GM18517 (cell line): ENCODE measurements around the gene SOX5.
"Not testable (repeated sequence)": the region's sequence is repeated elsewhere in the genome, so short reads cannot be mapped to it uniquely, and the experiment has no call there.

ENCODE experiments used
- ATAC-seq: cut with Tn5 transposase; IDR thresholded peaks from one replicate; pipeline ENCODE4 v1.9.1; 2021; ENCODE audit warnings: mild to moderate bottlenecking, moderate library complexity; ENCODE audit not compliant: unreplicated experiment

SOX5 gene

DNA sequence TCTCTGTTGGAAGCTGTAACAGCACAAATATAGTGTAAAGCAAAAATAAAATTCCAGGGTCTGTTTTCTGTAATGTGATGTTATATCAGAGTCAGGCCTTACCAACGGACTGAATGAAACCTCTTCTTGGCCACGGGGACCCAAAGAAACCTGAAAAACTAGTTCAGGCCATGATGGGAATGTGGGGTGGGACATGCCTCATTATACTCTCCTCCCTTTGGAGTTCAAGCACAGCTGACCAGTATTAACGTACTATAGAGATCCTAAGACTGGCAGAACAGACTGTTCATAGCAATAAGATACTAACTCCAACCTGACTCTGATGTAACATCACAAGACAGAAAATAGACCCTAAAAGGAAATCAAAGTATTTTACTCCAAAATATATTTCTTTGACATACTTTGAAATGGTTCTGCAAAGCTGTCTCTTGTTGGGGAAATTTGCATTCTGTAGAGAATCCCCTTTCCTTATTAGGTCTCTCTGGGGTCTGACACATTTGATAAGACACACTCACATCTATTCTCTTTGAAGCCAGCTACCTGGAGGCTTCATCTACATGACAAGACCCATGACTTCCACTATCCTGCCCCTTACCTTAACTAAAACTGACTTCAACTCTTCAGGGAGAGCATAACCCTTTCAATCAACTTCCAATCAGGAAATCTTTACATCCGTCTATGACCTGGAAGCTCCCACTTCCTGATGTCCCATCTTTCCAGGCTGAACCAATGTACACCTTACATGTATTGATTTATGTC lies 444.6 kb downstream of the SOX5 start:
- no peak for ATAC-seq

DNA sequence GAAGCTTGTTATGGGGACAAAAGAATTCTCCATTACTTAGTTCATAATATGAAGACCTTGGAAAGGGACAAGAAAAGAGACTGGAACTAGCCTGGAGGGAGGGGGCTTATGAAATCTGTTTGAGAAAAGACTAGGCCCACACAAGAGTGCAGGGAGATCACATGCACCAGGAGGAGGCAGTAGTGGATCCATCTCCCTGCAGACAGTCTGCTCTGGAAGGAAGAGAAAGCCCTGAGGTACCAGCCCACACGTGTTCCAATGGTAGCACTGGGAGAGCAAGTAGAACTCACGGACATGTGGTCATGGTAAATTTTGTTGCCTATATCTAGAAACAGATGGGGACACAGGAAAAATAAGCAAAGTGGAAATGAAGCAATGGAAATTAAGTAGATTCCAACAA lies 445.4 kb downstream of the SOX5 start:
- no peak for ATAC-seq

GRCh38 chr12:23503544-23503943 lies 445.9 kb downstream of the SOX5 start:
- ATAC-seq: no peak

- ATAC-seq: no peak
Measured at GRCh38 chr12:23502259-23502658, 447.2 kb downstream of the SOX5 start.

GRCh38 chr12:23495472-23495871 lies 454.0 kb downstream of the SOX5 start:
- no peak for ATAC-seq

GRCh38 chr12:23493672-23494071 lies 455.8 kb downstream of the SOX5 start:
- no peak for ATAC-seq

- not testable (repeated sequence) for ATAC-seq
Measured at GRCh38 chr12:23491029-23491428, 458.4 kb downstream of the SOX5 start.

DNA sequence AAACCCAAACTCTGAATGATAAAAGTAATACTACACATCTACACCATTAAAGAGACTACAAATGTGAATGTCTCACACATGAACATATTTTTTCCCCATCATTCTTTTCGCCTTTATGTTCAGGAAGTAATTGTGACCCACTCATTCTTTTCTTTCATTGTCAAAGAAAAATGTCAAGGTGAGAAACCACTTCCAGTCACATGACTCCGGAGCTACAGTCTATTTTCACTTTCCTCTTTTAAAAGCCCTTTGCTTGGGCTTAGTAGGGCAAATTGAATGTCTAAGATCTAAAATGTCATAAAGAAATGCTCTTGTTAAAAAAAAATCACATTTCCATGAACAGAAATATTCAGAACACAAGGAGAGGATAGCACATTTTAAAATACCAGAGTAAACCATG lies 461.3 kb downstream of the SOX5 start:
- ATAC-seq: no peak

GRCh38 chr12:23484238-23484637 lies 465.2 kb downstream of the SOX5 start:
- ATAC-seq: no peak

DNA sequence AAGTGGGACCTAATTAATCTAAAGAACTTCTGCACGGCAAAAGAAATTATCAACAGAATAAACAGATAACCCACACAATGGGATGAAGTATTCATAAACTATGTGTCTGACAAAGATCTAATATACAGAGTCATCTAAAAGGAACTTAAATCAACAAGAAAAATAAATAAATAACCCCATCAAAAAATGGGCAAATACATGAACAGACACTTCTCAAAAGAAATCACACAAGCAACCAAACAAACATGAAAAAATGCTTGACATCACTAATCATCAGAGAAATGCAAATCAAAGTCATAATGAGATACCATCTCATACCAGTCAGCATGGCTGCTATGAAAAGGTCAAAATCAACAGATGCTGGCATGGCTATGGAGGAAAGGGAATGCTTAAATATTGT lies 466.9 kb downstream of the SOX5 start:
- ATAC-seq: no peak
